ENCODE data around the gene CYP2W1.
"Not testable (repeated sequence)": the region's sequence is repeated elsewhere in the genome, so short reads cannot be mapped to it uniquely, and the experiment has no call there.

CYP2W1 gene

GRCh38 chr7:951881-952547, 31.0 kb upstream of the CYP2W1 start:
- DNase-seq = no peak

GRCh38 chr7:952548-953441, 30.2 kb upstream of the CYP2W1 start:
- DNase-seq = no peak

- DNase-seq = no peak
Measured at GRCh38 chr7:953547-954327, 29.2 kb upstream of the CYP2W1 start.

GRCh38 chr7:954330-955238, 28.4 kb upstream of the CYP2W1 start, which contains the start of gene ADAP1:
Gene ADAP1 (minus strand): TSS chr7:954680. CDS start chr7:954477, 203 bp downstream.
- peak; percentile 67 for DNase-seq

GRCh38 chr7:956031-956430, 26.9 kb upstream of the CYP2W1 start:
- no peak for DNase-seq

- DNase-seq = no peak
Measured at GRCh38 chr7:957418-958220, 25.4 kb upstream of the CYP2W1 start.

- DNase-seq = no peak
Measured at GRCh38 chr7:958221-959200, 24.5 kb upstream of the CYP2W1 start.

GRCh38 chr7:959271-959670, 23.7 kb upstream of the CYP2W1 start:
- no peak for DNase-seq

- not testable (repeated sequence) for DNase-seq
Measured at GRCh38 chr7:959740-960139, 23.2 kb upstream of the CYP2W1 start.

GRCh38 chr7:960269-960871, 22.6 kb upstream of the CYP2W1 start:
- no peak for DNase-seq

GRCh38 chr7:960972-961371, 22.0 kb upstream of the CYP2W1 start:
- not testable (repeated sequence) for DNase-seq

GRCh38 chr7:961546-962400, 21.2 kb upstream of the CYP2W1 start:
- no peak for DNase-seq

- no peak for DNase-seq
Measured at GRCh38 chr7:962401-963081, 20.4 kb upstream of the CYP2W1 start.

GRCh38 chr7:963236-964078, 19.5 kb upstream of the CYP2W1 start:
- DNase-seq = no peak

- DNase-seq = no peak
Measured at GRCh38 chr7:964401-965231, 18.4 kb upstream of the CYP2W1 start.
